ENCODE data around the gene CBLC.

DNA sequence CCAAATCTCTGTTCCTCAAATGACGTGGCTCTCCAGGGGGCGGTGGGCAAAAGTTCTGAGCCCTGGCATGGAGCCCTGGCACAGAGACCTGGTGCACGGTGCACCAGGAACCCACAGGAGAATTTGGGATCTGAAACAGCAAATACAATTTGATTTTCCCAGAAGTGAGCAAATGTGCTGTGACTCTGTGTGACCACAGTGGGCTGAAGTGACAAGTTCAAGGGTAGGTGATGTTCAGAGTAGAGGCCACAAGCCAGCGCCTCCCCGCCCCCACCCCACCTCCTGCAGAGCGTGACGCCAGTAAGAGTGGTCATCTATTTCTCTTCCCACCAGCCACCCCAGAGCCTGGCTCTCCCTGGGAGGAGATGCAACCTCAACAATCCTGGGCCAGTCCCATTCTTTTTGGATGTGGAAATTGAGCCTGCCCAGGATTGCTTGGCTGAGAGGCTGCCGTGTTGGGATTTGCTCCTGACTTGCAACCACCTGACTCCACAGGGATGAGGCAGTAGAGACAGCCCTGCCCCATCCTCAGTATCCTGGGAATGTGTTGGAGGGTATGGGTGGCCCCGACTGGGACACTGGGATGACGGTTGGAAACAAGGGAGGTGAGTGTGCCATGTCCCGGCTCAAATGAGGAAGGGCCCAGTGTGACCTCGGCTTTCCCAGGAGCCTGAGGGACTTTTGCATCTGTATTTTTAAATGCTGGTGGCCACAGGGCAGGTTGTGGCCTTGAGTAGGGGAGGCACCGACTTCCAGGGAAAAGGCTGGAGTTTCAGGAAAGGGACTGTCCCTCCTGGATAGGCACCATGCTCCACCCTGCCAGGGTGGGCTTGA, 40.2 kb upstream of the CBLC start:
- TF ChIP-seq CTCF (optimal IDR thresholded peaks at IDR 0.05 in 1 of 3, IDR thresholded peaks at IDR 0.05 in 1 of 3, conservative IDR thresholded peaks at IDR 0.05 in 1 of 3; ENCODE audit: extremely low read depth in 1 of 3, insufficient read depth in 2 of 3, low read length in 3 of 3) (no peak), EZH2 (IDR thresholded peaks at IDR 0.05; ENCODE audit: low read length) (no peak)

Measured in keratinocyte (primary cell).